ENCODE results near the gene SLC35A4. TPM values are rescaled to one million over a fixed set of nuclear protein-coding genes. Genes with fewer than 3 reads are reported as not detected.

SLC35A4 gene
- 10 to 100 TPM; 74.5 to 85.7 (median 81.2) TPM for polyA plus RNA-seq (ENCODE audit: insufficient read length in 4 of 4)

- peak; percentile 90 to 96 (median 94) for DNase-seq (ENCODE audit: low read depth in 4 of 4, low spot score in 2 of 4)
Measured at GRCh38 chr5:140564196-140565023, at the start of gene SLC35A4, which contains the start of gene APBB3. SLC35A4 (plus strand) TSS chr5:140564828; CDS start chr5:140567170, 2,342 bp downstream. APBB3 (minus strand) TSS chr5:140564598; CDS start chr5:140564245, 353 bp downstream.

- no peak for DNase-seq (ENCODE audit: low read depth in 4 of 4, low spot score in 2 of 4)
Measured at GRCh38 chr5:140524003-140524402, 40.6 kb upstream of the SLC35A4 start.

GRCh38 chr5:140540227-140540626 is 24.4 kb upstream of the SLC35A4 start:
- DNase-seq (ENCODE audit: low read depth in 4 of 4, low spot score in 2 of 4): no peak

GRCh38 chr5:140542972-140543371 is 21.7 kb upstream of the SLC35A4 start:
- no peak for DNase-seq (ENCODE audit: low read depth in 4 of 4, low spot score in 2 of 4)

- DNase-seq (ENCODE audit: low read depth in 4 of 4, low spot score in 2 of 4): no peak
Measured at GRCh38 chr5:140544986-140545385, 19.6 kb upstream of the SLC35A4 start.

GRCh38 chr5:140545606-140546005 is 19.0 kb upstream of the SLC35A4 start:
- DNase-seq (ENCODE audit: low read depth in 4 of 4, low spot score in 2 of 4): no peak

GRCh38 chr5:140546851-140547507 is 17.6 kb upstream of the SLC35A4 start:
- DNase-seq (ENCODE audit: low read depth in 4 of 4, low spot score in 2 of 4): no peak

- peak; percentile 77 to 92 (median 86) for DNase-seq (ENCODE audit: low read depth in 4 of 4, low spot score in 2 of 4)
Measured at GRCh38 chr5:140547508-140548299, 16.9 kb upstream of the SLC35A4 start, which contains the start of gene EIF4EBP3. EIF4EBP3 (plus strand) TSS chr5:140547662; CDS start chr5:140547738, 76 bp downstream.

- no peak for DNase-seq (ENCODE audit: low read depth in 4 of 4, low spot score in 2 of 4)
Measured at GRCh38 chr5:140548300-140548688, 16.3 kb upstream of the SLC35A4 start.

GRCh38 chr5:140548791-140549190 is 15.8 kb upstream of the SLC35A4 start:
- no peak for DNase-seq (ENCODE audit: low read depth in 4 of 4, low spot score in 2 of 4)

- no peak for DNase-seq (ENCODE audit: low read depth in 4 of 4, low spot score in 2 of 4)
Measured at GRCh38 chr5:140549237-140550144, 15.1 kb upstream of the SLC35A4 start.

- DNase-seq (ENCODE audit: low read depth in 4 of 4, low spot score in 2 of 4): no peak
Measured at GRCh38 chr5:140550147-140551079, 14.2 kb upstream of the SLC35A4 start.

GRCh38 chr5:140551872-140552271 is 12.8 kb upstream of the SLC35A4 start:
- DNase-seq (ENCODE audit: low read depth in 4 of 4, low spot score in 2 of 4): no peak

GRCh38 chr5:140553657-140554056 is 11.0 kb upstream of the SLC35A4 start:
- no peak for DNase-seq (ENCODE audit: low read depth in 4 of 4, low spot score in 2 of 4)

- DNase-seq (ENCODE audit: low read depth in 4 of 4, low spot score in 2 of 4): no peak
Measured at GRCh38 chr5:140554454-140554853, 10.2 kb upstream of the SLC35A4 start.

- no peak for DNase-seq (ENCODE audit: low read depth in 4 of 4, low spot score in 2 of 4)
Measured at GRCh38 chr5:140555747-140556312, 8.8 kb upstream of the SLC35A4 start.

GRCh38 chr5:140556438-140556837 is 8.2 kb upstream of the SLC35A4 start:
- DNase-seq (ENCODE audit: low read depth in 4 of 4, low spot score in 2 of 4): no peak

GRCh38 chr5:140557136-140557805 is 7.4 kb upstream of the SLC35A4 start, which contains the start of gene SRA1:
SRA1 (minus strand) TSS chr5:140557473; CDS start chr5:140557452, 21 bp downstream.
- DNase-seq (ENCODE audit: low read depth in 4 of 4, low spot score in 2 of 4): peak; percentile 79 to 86 (median 82)

Measured in left renal cortex interstitium (tissue), 4 donors.